NCI-H460 (cell line): ENCODE results near the gene RIMBP3C. TPM values are rescaled to one million over a fixed set of nuclear protein-coding genes. Genes with fewer than 3 reads are reported as not detected.
A peak's percentile ranks its signal among the peaks of the same experiment; 100 is the strongest.
"Not testable (repeated sequence)": the region's sequence is repeated elsewhere in the genome, so short reads cannot be mapped to it uniquely, and the experiment has no call there.

Experiments used
- DNase-seq: peaks from one replicate; pipeline ENCODE4 v3.0.0-alpha.2; 2016; ENCODE audit warnings: low read depth; ENCODE audit errors: extremely low read depth
- total RNA-seq: library from RNA; depleted of rRNA; stranded (reverse); fragments of >200 nt; shearing (Covaris generic); gene quantifications from 2 replicates; pipeline ENCODE4 v1.2.3, GENCODE V29; 2014

The RIMBP3C gene
- total RNA-seq, 1 experiment from 2014 or later, result 0.42 TPM

- no peak for DNase-seq
These were observed 22.7 kb upstream of the RIMBP3C start for GRCh38 chr22:21573750-21574494.

GRCh38 chr22:21573293-21573734, 22.1 kb upstream of the RIMBP3C start:
- DNase-seq, result no peak

GRCh38 chr22:21571679-21572078, 20.4 kb upstream of the RIMBP3C start:
- no peak for DNase-seq

GRCh38 chr22:21570398-21570797, 19.1 kb upstream of the RIMBP3C start:
- no peak for DNase-seq

- no peak for DNase-seq
These were observed 18.4 kb upstream of the RIMBP3C start for GRCh38 chr22:21569459-21570170.

- DNase-seq, result not testable (repeated sequence)
These were observed 17.8 kb upstream of the RIMBP3C start for GRCh38 chr22:21569076-21569427.

DNA sequence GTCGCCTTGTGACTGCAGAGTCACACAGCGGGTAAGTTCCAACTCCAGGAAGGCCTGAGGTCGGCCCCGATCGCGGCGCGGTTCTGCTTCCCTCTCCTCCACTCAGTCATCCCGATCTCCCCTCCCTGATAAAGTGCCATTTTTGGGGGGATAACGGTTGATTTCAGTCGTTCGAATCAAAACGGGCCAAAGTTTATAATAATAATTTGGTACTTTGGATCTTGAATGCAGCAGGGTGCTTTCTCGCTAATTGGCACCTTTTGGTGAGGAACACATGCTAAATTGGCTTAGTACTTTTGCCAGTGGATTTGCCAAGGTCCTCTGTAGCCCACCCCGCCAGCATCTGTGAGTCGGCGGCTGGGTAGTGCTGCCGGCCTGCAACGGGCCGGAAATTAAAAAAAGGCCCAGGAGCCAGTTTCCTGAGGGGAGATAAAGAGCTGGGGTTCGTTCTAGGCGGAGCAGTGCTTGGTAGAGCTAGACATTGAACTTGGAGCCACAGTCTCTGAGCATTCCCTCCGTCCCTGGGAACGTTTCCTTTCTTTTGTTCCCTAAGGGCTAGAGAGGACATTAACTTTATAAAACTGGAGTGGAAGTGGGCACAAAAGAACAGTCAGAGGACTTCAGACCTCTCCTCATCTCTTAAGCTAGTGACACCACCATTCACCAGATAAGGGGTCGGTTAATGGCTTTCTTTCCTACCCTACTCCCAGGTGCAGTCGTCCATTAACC, 17.2 kb upstream of the RIMBP3C start:
- DNase-seq, result no peak

DNA sequence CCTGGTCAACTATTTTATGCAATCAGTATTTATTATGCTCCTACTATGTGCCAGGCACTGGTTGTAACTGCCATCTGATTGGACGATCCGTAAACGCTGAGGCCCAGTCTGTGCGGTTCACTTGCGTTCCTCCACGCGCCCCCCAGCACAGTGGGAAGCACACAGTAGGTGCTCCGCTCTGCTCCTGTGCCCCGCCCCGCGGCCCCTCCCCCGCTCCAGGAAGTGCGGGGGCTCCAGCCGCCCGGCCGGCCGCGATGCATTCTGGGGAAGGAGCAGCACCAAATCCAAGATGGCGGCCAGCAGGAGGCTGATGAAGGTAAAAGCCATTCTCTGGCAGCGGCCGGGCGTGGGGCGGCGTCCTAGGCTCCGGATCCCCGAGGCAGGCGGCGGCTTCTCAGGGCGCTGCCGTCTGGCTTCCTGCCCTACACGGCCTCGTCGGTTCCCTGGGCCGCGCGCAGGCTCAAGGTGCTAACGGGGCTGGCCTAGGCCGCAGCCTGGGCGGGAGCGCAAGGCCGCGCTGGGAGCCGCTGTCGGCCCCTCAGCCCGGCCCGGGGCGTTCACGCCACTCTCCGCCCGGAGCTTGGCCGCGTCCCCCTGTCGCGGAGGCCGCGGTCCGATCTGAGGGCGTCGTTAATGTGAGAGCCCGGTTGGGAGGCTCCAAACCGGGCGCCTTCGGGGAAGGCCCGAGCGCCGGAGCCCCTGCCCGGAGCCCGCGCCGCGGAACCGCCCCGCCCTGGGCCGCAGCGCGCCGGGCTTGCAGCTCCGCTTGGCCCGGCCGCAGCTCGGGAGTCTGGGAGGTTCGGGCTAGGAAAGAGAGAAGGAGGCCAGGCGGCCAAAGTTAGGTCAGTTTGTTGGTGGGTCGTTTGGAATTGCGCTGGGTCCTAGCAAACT, 16.4 kb upstream of the RIMBP3C start, which contains the start of gene UBE2L3:
TSS of gene UBE2L3 (plus strand) at position 259 of the 891 bp plus-strand sequence. CDS start at position 290, 31 bp downstream.
- DNase-seq, result peak; percentile 69

- DNase-seq, result no peak
These were observed 13.2 kb upstream of the RIMBP3C start for GRCh38 chr22:21564411-21564810.

DNA sequence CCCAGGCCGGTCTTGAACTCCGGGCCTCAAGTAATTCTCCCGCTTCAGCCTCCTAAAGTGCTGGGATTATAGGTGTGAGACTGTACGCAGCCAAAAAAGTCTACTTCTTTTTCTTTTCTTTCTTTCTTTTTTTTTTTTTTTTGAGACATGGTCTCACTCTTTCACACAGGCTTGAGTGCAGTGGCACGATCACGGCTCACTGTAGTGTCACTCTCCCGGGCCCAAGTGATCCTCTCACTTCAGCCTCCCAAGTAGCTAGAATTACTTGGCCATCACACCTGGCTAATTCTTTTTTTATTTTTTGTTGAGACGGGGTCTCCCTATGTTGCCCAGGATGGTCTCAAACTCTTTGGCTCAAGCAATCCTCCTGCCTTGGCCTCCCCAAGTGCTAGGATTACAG, 12.7 kb upstream of the RIMBP3C start:
- DNase-seq, result no peak

- not testable (repeated sequence) for DNase-seq
These were observed 9.4 kb upstream of the RIMBP3C start for GRCh38 chr22:21560657-21561056.

- DNase-seq, result not testable (repeated sequence)
These were observed 8.3 kb upstream of the RIMBP3C start for GRCh38 chr22:21559345-21560125.

DNA sequence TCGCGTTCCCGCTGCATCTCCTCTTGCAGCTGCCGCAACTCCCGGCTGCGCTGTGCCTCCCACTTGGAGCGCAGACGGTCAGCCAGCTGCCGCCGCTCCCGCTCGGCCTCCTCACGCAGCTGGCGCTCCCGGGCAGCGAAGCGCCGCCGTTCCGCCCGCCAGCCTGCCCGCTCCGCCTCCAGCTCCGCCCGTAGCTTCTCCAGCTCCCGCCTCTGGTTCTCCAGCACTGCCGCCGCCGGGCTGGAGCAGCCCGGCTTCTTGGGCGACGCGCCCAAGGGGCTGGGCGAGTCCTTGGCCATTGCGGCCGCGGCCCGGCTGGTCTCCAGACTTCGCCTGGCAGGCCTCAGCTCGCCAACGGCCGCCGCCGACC, 598 bp downstream of the RIMBP3C start:
- DNase-seq, result not testable (repeated sequence)

DNA sequence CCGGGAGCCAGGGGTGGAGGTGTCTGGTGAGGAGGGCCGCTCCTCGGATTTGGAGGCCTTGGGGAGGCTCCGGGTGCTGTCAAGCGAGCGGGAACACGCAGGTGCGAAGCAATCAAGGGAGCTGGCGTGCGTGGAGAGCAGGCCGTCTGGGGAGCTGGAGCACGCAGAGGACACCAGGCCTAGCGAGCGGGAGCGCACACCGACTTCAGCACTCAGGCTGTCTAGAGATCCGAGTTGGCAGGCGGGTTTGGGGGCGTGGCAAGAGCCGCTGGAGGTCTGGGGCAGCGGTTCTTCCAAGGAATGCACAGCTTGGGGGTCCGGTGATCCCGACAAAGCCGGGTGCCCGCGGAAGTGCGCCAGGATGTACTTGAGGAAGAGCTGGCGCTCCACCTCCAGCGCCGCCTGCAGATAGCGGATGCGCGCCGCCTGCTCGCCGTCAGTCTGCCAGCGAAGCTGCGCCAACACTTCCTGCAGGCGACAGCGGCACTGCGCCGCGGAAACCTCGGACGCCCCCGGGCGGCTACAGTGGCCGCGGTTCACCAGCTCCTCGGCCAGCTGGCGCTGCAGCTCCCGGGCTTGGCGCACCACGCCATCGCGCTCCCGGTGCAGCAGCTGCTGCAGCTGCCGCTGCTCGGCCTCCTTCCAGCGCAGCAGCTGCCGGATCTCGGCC, 1.1 kb downstream of the RIMBP3C start:
- not testable (repeated sequence) for DNase-seq

DNA sequence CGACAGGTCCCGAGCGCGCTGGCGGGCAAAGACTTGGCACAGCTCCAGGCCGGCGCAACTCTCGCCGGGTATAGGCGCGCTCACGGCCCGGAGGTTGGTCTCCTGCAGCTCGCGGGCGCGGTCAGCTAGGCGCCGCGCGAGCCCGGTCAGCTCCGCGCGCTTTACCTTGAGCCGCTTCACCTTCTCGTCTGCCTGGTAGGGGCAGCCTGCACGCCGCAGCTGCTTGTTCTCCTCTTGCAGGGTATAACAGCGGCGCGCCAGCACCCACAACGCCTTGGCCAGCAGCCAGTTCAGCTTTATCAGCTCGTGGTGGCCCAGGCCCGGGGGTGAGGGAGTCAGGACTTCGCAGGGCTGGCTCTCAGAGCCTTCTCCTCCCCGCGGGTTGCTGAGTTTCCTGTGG, 1.7 kb downstream of the RIMBP3C start:
- not testable (repeated sequence) for DNase-seq

GRCh38 chr22:21544432-21545322, 6.6 kb downstream of the RIMBP3C start:
- not testable (repeated sequence) for DNase-seq

- not testable (repeated sequence) for DNase-seq
These were observed 11.4 kb downstream of the RIMBP3C start for GRCh38 chr22:21539862-21540261.
